Thoracic aorta (tissue), 2 donors: ENCODE results near the gene NT5DC4. TPM values are rescaled to one million over a fixed set of nuclear protein-coding genes. Genes with fewer than 3 reads are reported as not detected.
A peak's percentile ranks its signal among the peaks of the same experiment; 100 is the strongest.

ENCODE experiments used
- ATAC-seq: fragments of 150-250 bp; one replicate; pipeline ENCODE4 v1.8.0; 2017; ENCODE audit warnings: low read depth; ENCODE audit not compliant: insufficient number of reproducible peaks, low FRiP score
- DNase-seq: peaks from one replicate; pipeline ENCODE4 v3.0.0-alpha.2; 2020; ENCODE audit warnings: low spot score
- H3K27ac ChIP-seq, 2 donors: fragments of 200-600 bp; sonication (generic); 1 replicate in 1 of 2; 2 replicates in 1 of 2; pipeline ENCODE4 v1.5.1; 2016; ENCODE audit warnings: mild to moderate bottlenecking in 2 of 2, moderate library complexity in 2 of 2
- H3K27me3 ChIP-seq: fragments of 200-600 bp; sonication (generic); replicated peaks from 2 replicates; pipeline ENCODE4 v1.6.0; 2016; ENCODE audit warnings: mild to moderate bottlenecking; ENCODE audit not compliant: insufficient read depth
- H3K36me3 ChIP-seq: fragments of 200-600 bp; sonication (generic); one replicate; pipeline ENCODE4 v1.5.1; 2016
- H3K4me1 ChIP-seq, 2 donors: fragments of 200-600 bp; sonication (generic); 1 replicate in 1 of 2; 2 replicates in 1 of 2; pipeline versions ENCODE4 v1.5.1 to v1.6.0; 2016; ENCODE audit warnings: low read depth in 2 of 2, mild to moderate bottlenecking in 1 of 2; ENCODE audit not compliant: control insufficient read depth in 1 of 2
- H3K4me3 ChIP-seq: fragments of 200-600 bp; sonication (generic); 2 replicates; pipeline ENCODE4 v1.5.1; 2016; ENCODE audit warnings: mild to moderate bottlenecking
- H3K9me3 ChIP-seq: fragments of 200-600 bp; sonication (generic); 2 replicates; pipeline ENCODE4 v1.5.1; 2016
- total RNA-seq, 2 donors: library from RNA; depleted of rRNA; stranded (reverse); fragments of >200 nt; gene quantifications; one replicate each; pipeline versions ENCODE4 v1.1.0 to v1.2.3, GENCODE V29; 2016
- TF ChIP-seq, protein P1 (sequence below): fragments of 200-600 bp; sonication (generic); IDR thresholded peaks from one replicate; pipeline ENCODE4 v1.5.1; 2019; ENCODE audit warnings: antibody characterized with exemption

Gene NT5DC4
- total RNA-seq, 2 donors from 2014 or later: not detected

- TF ChIP-seq, protein P1, sequence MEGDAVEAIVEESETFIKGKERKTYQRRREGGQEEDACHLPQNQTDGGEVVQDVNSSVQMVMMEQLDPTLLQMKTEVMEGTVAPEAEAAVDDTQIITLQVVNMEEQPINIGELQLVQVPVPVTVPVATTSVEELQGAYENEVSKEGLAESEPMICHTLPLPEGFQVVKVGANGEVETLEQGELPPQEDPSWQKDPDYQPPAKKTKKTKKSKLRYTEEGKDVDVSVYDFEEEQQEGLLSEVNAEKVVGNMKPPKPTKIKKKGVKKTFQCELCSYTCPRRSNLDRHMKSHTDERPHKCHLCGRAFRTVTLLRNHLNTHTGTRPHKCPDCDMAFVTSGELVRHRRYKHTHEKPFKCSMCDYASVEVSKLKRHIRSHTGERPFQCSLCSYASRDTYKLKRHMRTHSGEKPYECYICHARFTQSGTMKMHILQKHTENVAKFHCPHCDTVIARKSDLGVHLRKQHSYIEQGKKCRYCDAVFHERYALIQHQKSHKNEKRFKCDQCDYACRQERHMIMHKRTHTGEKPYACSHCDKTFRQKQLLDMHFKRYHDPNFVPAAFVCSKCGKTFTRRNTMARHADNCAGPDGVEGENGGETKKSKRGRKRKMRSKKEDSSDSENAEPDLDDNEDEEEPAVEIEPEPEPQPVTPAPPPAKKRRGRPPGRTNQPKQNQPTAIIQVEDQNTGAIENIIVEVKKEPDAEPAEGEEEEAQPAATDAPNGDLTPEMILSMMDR: no peak
- ATAC-seq (peak; percentile 95), DNase-seq (peak; percentile 86)
- peaks cover 4 to 5% of the 10 kb centered on the region in 2 donors for H3K4me1 ChIP-seq
- no peaks in the 10 kb centered on the region for H3K27me3 ChIP-seq
- H3K27ac ChIP-seq: no peak within 1 kb of the TSS
- H3K36me3 ChIP-seq: no peaks in the 10 kb centered on the region
- peak within 1 kb of the TSS; percentile 94 for H3K4me3 ChIP-seq
- H3K9me3 ChIP-seq: no peaks in the 10 kb centered on the region
Measured at GRCh38 chr2:112764071-112765044, 43.5 kb downstream of the NT5DC4 start, which contains the start of gene CKAP2L. Gene CKAP2L, minus strand, starts transcription at chr2:112764609. Its CDS starts 11 bp downstream, at chr2:112764598.

- H3K27ac ChIP-seq: no peak overlapping the region
- no peaks in the 10 kb centered on the region for H3K36me3 ChIP-seq
- no peak for ATAC-seq
- peak overlapping the region; percentile 94 for H3K4me3 ChIP-seq
- H3K9me3 ChIP-seq: no peaks in the 10 kb centered on the region
- no peak for DNase-seq
- TF ChIP-seq, protein P1: no peak
- no peaks in the 10 kb centered on the region for H3K27me3 ChIP-seq
- peaks cover 4 to 5% of the 10 kb centered on the region in 2 donors for H3K4me1 ChIP-seq
Measured at GRCh38 chr2:112765251-112765650, 44.4 kb downstream of the NT5DC4 start.

GRCh38 chr2:112767693-112768330, 47.0 kb downstream of the NT5DC4 start:
- Histone ChIP-seq H3K27me3 (no peaks in the 10 kb centered on the region), H3K4me1 (peaks cover 4 to 5% of the 10 kb centered on the region in 2 donors), H3K36me3 (no peaks in the 10 kb centered on the region), H3K9me3 (no peaks in the 10 kb centered on the region), H3K27ac (no peak overlapping the region), H3K4me3 (peak overlapping the region; percentile 49)
- ATAC-seq (no peak), DNase-seq (no peak)
- TF ChIP-seq, protein P1: no peak

DNA sequence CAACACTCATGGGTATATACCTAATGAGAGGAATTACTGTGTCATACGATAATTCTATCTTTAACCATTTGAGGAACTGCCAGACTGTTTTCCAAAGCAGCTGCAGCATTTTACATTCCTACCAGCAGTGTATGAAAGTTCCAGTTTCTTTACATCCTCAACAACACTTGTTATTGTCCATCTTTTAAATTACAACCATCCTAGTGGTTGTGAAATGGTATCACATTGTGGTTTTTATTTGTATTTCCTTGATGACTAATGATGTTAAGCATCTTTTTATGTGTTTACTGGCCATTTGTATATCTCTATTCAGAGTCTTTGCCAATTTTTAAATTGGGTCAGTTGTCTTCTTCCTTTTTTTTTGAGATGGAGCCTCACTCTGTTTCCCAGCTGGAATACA, 47.6 kb downstream of the NT5DC4 start:
- H3K36me3 ChIP-seq: no peaks in the 10 kb centered on the region
- TF ChIP-seq, protein P1: no peak
- ATAC-seq: no peak

GRCh38 chr2:112772322-112772721, 51.5 kb downstream of the NT5DC4 start:
- Histone ChIP-seq H3K4me3 (no peak overlapping the region), H3K9me3 (no peaks in the 10 kb centered on the region), H3K4me1 (no peaks in the 10 kb centered on the region), H3K27me3 (no peaks in the 10 kb centered on the region), H3K36me3 (no peaks in the 10 kb centered on the region), H3K27ac (no peak overlapping the region)
- ATAC-seq: no peak
- TF ChIP-seq, protein P1: no peak
- no peak for DNase-seq

More for the DNA sequence above, 47.6 kb downstream of the NT5DC4 start:
- H3K9me3 ChIP-seq: no peaks in the 10 kb centered on the region
- peaks cover 4 to 5% of the 10 kb centered on the region in 2 donors for H3K4me1 ChIP-seq
- H3K27me3 ChIP-seq: no peaks in the 10 kb centered on the region
- no peak overlapping the region for H3K27ac ChIP-seq
- H3K4me3 ChIP-seq: no peak overlapping the region
- no peak for DNase-seq
